Esophagus muscularis mucosa (tissue), 4 donors: ENCODE data around the gene RAB35. TPM values are rescaled to one million over a fixed set of nuclear protein-coding genes. Genes with fewer than 3 reads are reported as not detected.
"Not testable (repeated sequence)": the region's sequence is repeated elsewhere in the genome, so short reads cannot be mapped to it uniquely, and the experiment has no call there.

ENCODE experiments used
- DNase-seq: peaks from one replicate; pipeline ENCODE4 v3.0.0-alpha.2; 2017; ENCODE audit errors: extremely low spot score
- H3K27ac ChIP-seq, 4 donors: fragments of 200-600 bp; sonication (generic); replicated peaks in 1 of 4; 1 replicate in 3 of 4; 2 replicates in 1 of 4; pipeline ENCODE4 v1.5.1; 2016 to 2019; ENCODE audit warnings: mild to moderate bottlenecking in 1 of 4
- H3K27me3 ChIP-seq, 4 donors: fragments of 200-600 bp; sonication (generic); one replicate each; pipeline versions ENCODE4 v1.5.1 to v1.6.0; 2016 to 2019
- H3K36me3 ChIP-seq, 4 donors: fragments of 200-600 bp; sonication (generic); one replicate each; pipeline ENCODE4 v1.5.1; 2016 to 2019
- H3K4me1 ChIP-seq, 4 donors: fragments of 200-600 bp; sonication (generic); one replicate each; pipeline ENCODE4 v1.5.1; 2016 to 2019
- H3K4me3 ChIP-seq, 4 donors: fragments of 200-600 bp; sonication (generic); 1 replicate in 2 of 4; 2 replicates in 2 of 4; pipeline ENCODE4 v1.5.1; 2016 to 2019; ENCODE audit warnings: mild to moderate bottlenecking in 4 of 4, moderate library complexity in 1 of 4
- H3K9me3 ChIP-seq, 4 donors: fragments of 200-600 bp; sonication (generic); 1 replicate in 3 of 4; 2 replicates in 1 of 4; pipeline ENCODE4 v1.5.1; 2016 to 2019
- CTCF ChIP-seq, 3 experiments: fragments of 200-600 bp in 2 of 3; fragments of 450-650 bp in 1 of 3; sonication (generic) in 2 of 3; IDR thresholded peaks; one replicate each; pipeline ENCODE4 v1.5.1; 2017 to 2019; ENCODE audit warnings: antibody characterized with exemption in 3 of 3, mild to moderate bottlenecking in 2 of 3, moderate library complexity in 1 of 3
- EP300 ChIP-seq: sonication (generic); formaldehyde crosslinking; IDR thresholded peaks from one replicate; pipeline ENCODE4 v1.6.1; 2017; ENCODE audit warnings: antibody characterized with exemption
- POLR2A ChIP-seq: fragments of 450-650 bp; IDR thresholded peaks from one replicate; pipeline ENCODE4 v1.6.1; 2017; ENCODE audit warnings: antibody characterized with exemption, moderate library complexity, mild to moderate bottlenecking, low read depth
- POLR2AphosphoS5 ChIP-seq, 2 donors: sonication (generic); formaldehyde crosslinking; IDR thresholded peaks; one replicate each; pipeline ENCODE4 v1.6.1; 2017; ENCODE audit warnings: antibody characterized with exemption in 2 of 2
- WGBS: methylation state at CpG from one replicate; pipeline ENCODE4 v1.1.5; 2018; 5-methylcytosine and 5-hydroxymethylcytosine counted together
- intact Hi-C: fragments of 100-400 bp; cut with DNase I; formaldehyde crosslinking; loops from one replicate; pipeline ENCODE4 v1.15.1; 2023
- small RNA-seq, 3 donors: library from RNA; depleted of rRNA; stranded (forward); fragments of <200 nt; gene quantifications; one replicate each; pipeline ENCODE3, GENCODE V24; 2016
- total RNA-seq, 4 donors: library from RNA; depleted of rRNA; stranded (reverse); fragments of >200 nt; gene quantifications; one replicate each; pipeline versions ENCODE4 v1.1.0 to v1.2.1, GENCODE V29; 2016

Gene RAB35
- total RNA-seq, 4 donors from 2014 or later: 18.7 to 45.9 (median 38.3) TPM

GRCh38 chr12:120049426-120049825, 67.1 kb downstream of the RAB35 start:
- TF ChIP-seq CTCF (IDR thresholded peaks at IDR 0.05) (no peak), POLR2AphosphoS5 (IDR thresholded peaks at IDR 0.05) (no peak), EP300 (no peak)
- Histone ChIP-seq H3K27me3 (no peaks in the 10 kb centered on the region), H3K4me3 (no peak overlapping the region), H3K4me1 (no peaks in the 10 kb centered on the region), H3K27ac (no peak overlapping the region), H3K9me3 (no peaks in the 10 kb centered on the region), H3K36me3 (no peaks in the 10 kb centered on the region)
- 84% methylated on average over 6 of the region's 6 CpGs for WGBS
- DNase-seq: no peak
- intact Hi-C loops: no loop called here

- TF ChIP-seq EP300 (no peak), POLR2AphosphoS5 (IDR thresholded peaks at IDR 0.05) (no peak), CTCF (IDR thresholded peaks at IDR 0.05) (no peak)
- no peaks in the 10 kb centered on the region for H3K9me3 ChIP-seq
- H3K27ac ChIP-seq: no peak overlapping the region
- no peaks in the 10 kb centered on the region for H3K4me1 ChIP-seq
- no peak for DNase-seq
- H3K36me3 ChIP-seq: no peaks in the 10 kb centered on the region
- intact Hi-C loops: no loop called here
- no peak overlapping the region for H3K4me3 ChIP-seq
- H3K27me3 ChIP-seq: no peaks in the 10 kb centered on the region
These were observed 68.3 kb downstream of the RAB35 start for GRCh38 chr12:120048263-120048662.

- no peaks in the 10 kb centered on the region for H3K4me1 ChIP-seq
- intact Hi-C loops: no loop called here
These were observed 69.5 kb downstream of the RAB35 start for GRCh38 chr12:120047072-120047471.

GRCh38 chr12:120045367-120045766, 71.2 kb downstream of the RAB35 start:
- H3K4me1 ChIP-seq, DNase-seq, intact Hi-C loops, H3K9me3 ChIP-seq, H3K27me3 ChIP-seq, H3K36me3 ChIP-seq, H3K27ac ChIP-seq, H3K4me3 ChIP-seq: not testable (repeated sequence)
- 98% methylated on average over 4 of the region's 5 CpGs for WGBS

More at GRCh38 chr12:120047072-120047471, 69.5 kb downstream of the RAB35 start:
- Histone ChIP-seq H3K36me3 (no peaks in the 10 kb centered on the region), H3K27me3 (no peaks in the 10 kb centered on the region), H3K27ac (no peak overlapping the region), H3K9me3 (no peaks in the 10 kb centered on the region), H3K4me3 (no peak overlapping the region)
- DNase-seq: no peak
- 86% methylated on average over 1 of the region's 1 CpG for WGBS
- no peak for TF ChIP-seq EP300
- no peak for TF ChIP-seq POLR2A
- TF ChIP-seq POLR2AphosphoS5 (IDR thresholded peaks at IDR 0.05): no peak
- no peak for TF ChIP-seq CTCF (IDR thresholded peaks at IDR 0.05)

Small RNAs within 50 kb of the gene (small RNA-seq; reads per million reads assigned to genes)
- 0 reads per million in 3 donors for gene AC004812.1
- gene MIR4498: 0.08 to 0.37 (median 0.34) reads per million in 3 donors

Other genes with a start within 250 kb of the RAB35 start
- 10 to 100 TPM in 1 of 4 donors, 1 to 10 TPM in 3; 5.1 to 14.8 (median 5.8) TPM for gene CIT, start 239.4 kb downstream of the RAB35 start, total RNA-seq
- gene BICDL1, start 127.5 kb downstream of the RAB35 start, total RNA-seq: 1 to 10 TPM in 1 of 4 donors, under 1 TPM in 3; 0.17 to 1.2 (median 0.77) TPM
- 10 to 100 TPM; 38.6 to 94.6 (median 49.3) TPM for gene GCN1, start 78.0 kb upstream of the RAB35 start, total RNA-seq
- 1,000 to 10,000 TPM; 2,092 to 2,985 (median 2,271) TPM for gene RPLP0, start 84.4 kb upstream of the RAB35 start, total RNA-seq
- gene PXN, start 149.0 kb upstream of the RAB35 start, total RNA-seq: 10 to 100 TPM; 51.9 to 89.4 (median 71.9) TPM
- gene RNU4-2, start 175.2 kb upstream of the RAB35 start, total RNA-seq: under 1 TPM in 2 of 4 donors, not detected in 2; under 0.01 TPM
- under 1 TPM in 2 of 4 donors, not detected in 2; under 0.01 TPM for gene RNU4-1, start 176.5 kb upstream of the RAB35 start, total RNA-seq
- 1 to 10 TPM in 3 of 4 donors, under 1 TPM in 1; 0.66 to 2.3 (median 2.1) TPM for gene SIRT4, start 185.6 kb upstream of the RAB35 start, total RNA-seq
- gene PLA2G1B, start 211.0 kb upstream of the RAB35 start, total RNA-seq: not detected